Stimulated activated naive CD8-positive, alpha-beta T cell treated with anti-CD3 and anti-CD28 coated beads, Interleukin-15, Interleukin-2, amounts not matched to agents 100 ng/mL and 50 ng/mL, for 24 hours (primary cell): ENCODE data around the gene TMEM221.
A peak's percentile ranks its signal among the peaks of the same experiment; 100 is the strongest.

Source experiments
- H3K27ac Mint-ChIP-seq: one replicate; pipeline ENCODE4 v1.8.0; 2021; ENCODE audit warnings: mild to moderate bottlenecking, mixed read lengths
- H3K27me3 Mint-ChIP-seq: one replicate; pipeline ENCODE4 v1.8.0; 2021; ENCODE audit warnings: mixed read lengths
- H3K36me3 Mint-ChIP-seq: one replicate; pipeline ENCODE4 v1.8.0; 2021; ENCODE audit warnings: low read depth, mixed read lengths
- H3K4me1 Mint-ChIP-seq: one replicate; pipeline ENCODE4 v1.8.0; 2021; ENCODE audit warnings: low read depth, mixed read lengths
- H3K4me3 Mint-ChIP-seq: one replicate; pipeline ENCODE4 v1.8.0; 2021; ENCODE audit warnings: mild to moderate bottlenecking, mixed read lengths
- H3K9me3 Mint-ChIP-seq: one replicate; pipeline ENCODE4 v1.8.0; 2021; ENCODE audit warnings: mixed read lengths

Gene TMEM221

GRCh38 chr19:17406887-17407196 is 41.6 kb downstream of the TMEM221 start:
- no peaks in the 10 kb centered on the region for H3K27me3 Mint-ChIP-seq
- H3K36me3 Mint-ChIP-seq = peaks cover 21% of the 10 kb centered on the region
- no peaks in the 10 kb centered on the region for H3K9me3 Mint-ChIP-seq
- peaks cover 23% of the 10 kb centered on the region for H3K4me1 Mint-ChIP-seq
- peak overlapping the region; percentile 95 for H3K27ac Mint-ChIP-seq
- peak overlapping the region; percentile 89 for H3K4me3 Mint-ChIP-seq

DNA sequence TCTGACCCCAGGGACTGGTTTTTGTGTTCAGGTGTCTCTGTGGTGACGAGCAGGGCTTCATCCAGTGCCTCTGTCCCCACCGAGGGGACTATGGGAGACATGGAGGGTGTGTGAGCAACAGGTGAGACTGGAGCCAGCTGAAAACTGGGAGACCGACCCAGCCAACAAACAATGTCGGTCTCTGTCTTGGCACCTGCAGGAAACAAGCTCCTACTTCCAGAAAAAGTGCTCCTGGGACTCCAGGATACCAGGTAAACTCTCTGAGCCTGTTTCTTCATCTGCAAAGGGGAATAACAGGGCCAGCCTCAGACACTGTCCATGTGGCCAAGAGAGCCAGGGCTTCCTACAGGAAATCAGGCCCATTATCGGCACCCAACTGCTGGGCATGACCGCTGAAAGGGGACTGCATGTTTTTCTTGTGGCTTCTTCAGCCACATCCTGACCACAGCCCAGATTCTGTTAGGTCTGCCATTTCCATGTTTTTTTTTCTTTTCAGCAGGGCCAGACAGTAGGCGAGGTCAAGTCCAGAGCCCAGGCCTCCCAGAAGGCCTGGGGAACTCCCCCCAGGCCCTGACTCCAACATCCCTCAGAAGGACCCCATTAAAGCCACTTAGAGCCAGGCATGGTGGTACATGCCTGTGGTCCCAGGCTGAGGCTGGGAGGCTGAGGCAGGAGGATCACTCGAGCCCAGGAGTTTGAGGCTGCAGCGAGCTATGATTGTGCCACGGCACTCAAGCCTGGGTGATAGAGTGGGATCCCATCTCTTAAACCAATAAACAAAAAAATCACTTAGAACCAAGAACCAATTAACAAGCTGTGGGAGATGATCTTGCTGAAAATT is 42.2 kb downstream of the TMEM221 start:
- Mint-ChIP-seq H3K4me1 (peaks cover 26% of the 10 kb centered on the region), H3K4me3 (peak overlapping the region; percentile 89), H3K27ac (peak overlapping the region; percentile 95), H3K36me3 (peaks cover 26% of the 10 kb centered on the region), H3K9me3 (no peaks in the 10 kb centered on the region), H3K27me3 (no peaks in the 10 kb centered on the region)

- H3K9me3 Mint-ChIP-seq = no peaks in the 10 kb centered on the region
- H3K36me3 Mint-ChIP-seq = peaks cover 26% of the 10 kb centered on the region
- H3K4me3 Mint-ChIP-seq = peak within 1 kb of the TSS; percentile 89
- H3K27me3 Mint-ChIP-seq = no peaks in the 10 kb centered on the region
- H3K4me1 Mint-ChIP-seq = peaks cover 26% of the 10 kb centered on the region
- peak within 1 kb of the TSS; percentile 95 for H3K27ac Mint-ChIP-seq
Observed at GRCh38 chr19:17405250-17406045, 43.0 kb downstream of the TMEM221 start, which contains the start of gene BST2. TSS of gene BST2 (minus strand) at chr19:17405630. CDS start at chr19:17405575, 55 bp downstream.

GRCh38 chr19:17404621-17405249 is 43.7 kb downstream of the TMEM221 start:
- Mint-ChIP-seq H3K4me3 (peak overlapping the region; percentile 89), H3K36me3 (peaks cover 26% of the 10 kb centered on the region), H3K27ac (peak overlapping the region; percentile 95), H3K9me3 (no peaks in the 10 kb centered on the region), H3K4me1 (peaks cover 26% of the 10 kb centered on the region), H3K27me3 (no peaks in the 10 kb centered on the region)

- Mint-ChIP-seq H3K9me3 (no peaks in the 10 kb centered on the region), H3K4me3 (peak overlapping the region; percentile 89), H3K27ac (peak overlapping the region; percentile 85), H3K36me3 (peaks cover 26% of the 10 kb centered on the region), H3K27me3 (no peaks in the 10 kb centered on the region), H3K4me1 (peaks cover 26% of the 10 kb centered on the region)
Observed at GRCh38 chr19:17404015-17404414, 44.5 kb downstream of the TMEM221 start.

- H3K27me3 Mint-ChIP-seq = no peaks in the 10 kb centered on the region
- H3K4me3 Mint-ChIP-seq = peak overlapping the region; percentile 89
- peak overlapping the region; percentile 49 for H3K27ac Mint-ChIP-seq
- H3K4me1 Mint-ChIP-seq = peaks cover 26% of the 10 kb centered on the region
- H3K9me3 Mint-ChIP-seq = no peaks in the 10 kb centered on the region
- H3K36me3 Mint-ChIP-seq = peaks cover 28% of the 10 kb centered on the region
Observed at GRCh38 chr19:17402982-17403855, 45.2 kb downstream of the TMEM221 start.

GRCh38 chr19:17401628-17402027 is 46.8 kb downstream of the TMEM221 start:
- Mint-ChIP-seq H3K36me3 (peaks cover 23% of the 10 kb centered on the region), H3K4me1 (peaks cover 14% of the 10 kb centered on the region), H3K9me3 (no peaks in the 10 kb centered on the region), H3K27me3 (no peaks in the 10 kb centered on the region), H3K27ac (no peak overlapping the region), H3K4me3 (no peak overlapping the region)

- Mint-ChIP-seq H3K9me3 (no peaks in the 10 kb centered on the region), H3K4me3 (no peak overlapping the region), H3K4me1 (peaks cover 10% of the 10 kb centered on the region), H3K27ac (no peak overlapping the region), H3K36me3 (peaks cover 20% of the 10 kb centered on the region), H3K27me3 (no peaks in the 10 kb centered on the region)
Observed at GRCh38 chr19:17398902-17399527, 49.5 kb downstream of the TMEM221 start.

GRCh38 chr19:17394891-17395415 is 53.5 kb downstream of the TMEM221 start:
- H3K27me3 Mint-ChIP-seq = no peaks in the 10 kb centered on the region
- H3K4me1 Mint-ChIP-seq = peaks cover 28% of the 10 kb centered on the region
- no peaks in the 10 kb centered on the region for H3K9me3 Mint-ChIP-seq
- H3K36me3 Mint-ChIP-seq = peaks cover 3% of the 10 kb centered on the region
- H3K27ac Mint-ChIP-seq = peak overlapping the region; percentile 52
- H3K4me3 Mint-ChIP-seq = peak overlapping the region; percentile 30

DNA sequence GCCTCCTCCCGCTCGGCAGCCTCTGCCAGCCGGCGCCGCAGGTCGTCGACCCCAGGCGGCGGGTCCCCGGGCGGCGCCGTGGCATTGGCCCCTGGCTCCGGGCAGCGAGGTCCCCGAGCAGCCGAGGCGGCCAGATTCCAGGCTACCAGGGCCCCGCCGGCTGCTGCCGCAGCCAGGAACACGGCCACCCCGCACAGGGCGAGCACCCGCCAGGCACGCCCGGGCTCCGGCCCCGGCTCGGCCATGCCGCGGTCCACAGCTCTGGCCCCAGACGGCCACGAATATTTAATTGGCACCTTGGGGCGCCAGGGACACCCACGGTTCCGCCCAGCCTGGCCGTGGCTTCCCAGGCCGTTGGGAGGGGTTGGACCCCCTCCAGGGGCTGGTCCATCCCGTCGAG is 54.6 kb downstream of the TMEM221 start, which contains the start of gene CCDC194:
Gene CCDC194, minus strand, starts transcription at position 283 of the 400 bp plus-strand sequence. Its CDS starts 38 bp downstream, at position 245.
- H3K27me3 Mint-ChIP-seq = peaks cover 7% of the 10 kb centered on the region
- H3K9me3 Mint-ChIP-seq = peaks cover 4% of the 10 kb centered on the region
- H3K4me1 Mint-ChIP-seq = peaks cover 28% of the 10 kb centered on the region
- no peak within 1 kb of the TSS for H3K4me3 Mint-ChIP-seq
- H3K36me3 Mint-ChIP-seq = peaks cover 2% of the 10 kb centered on the region
- H3K27ac Mint-ChIP-seq = peak within 1 kb of the TSS; percentile 52

DNA sequence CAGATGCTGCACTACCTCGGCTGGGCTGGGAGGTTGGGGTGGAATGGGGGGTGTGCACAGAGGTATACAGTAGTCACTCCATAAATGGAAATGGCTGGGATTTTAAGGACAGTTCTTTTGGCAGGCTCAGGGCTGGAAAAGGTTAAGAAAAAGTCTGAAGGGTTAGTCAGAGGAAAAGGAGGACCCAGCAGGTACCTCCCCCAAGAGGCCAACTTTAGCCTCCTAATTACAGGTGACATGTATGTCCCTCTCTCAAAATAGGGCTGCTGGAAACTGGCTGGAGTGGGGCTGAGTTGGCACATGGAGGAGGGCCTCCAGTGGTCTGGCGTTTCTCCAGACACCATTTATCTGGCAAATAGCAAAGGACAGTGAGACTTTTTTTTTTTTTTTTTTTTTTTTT is 55.5 kb downstream of the TMEM221 start:
- H3K4me3 Mint-ChIP-seq = no peak overlapping the region
- peaks cover 8% of the 10 kb centered on the region for H3K27me3 Mint-ChIP-seq
- no peak overlapping the region for H3K27ac Mint-ChIP-seq
- H3K4me1 Mint-ChIP-seq = peaks cover 28% of the 10 kb centered on the region
- H3K9me3 Mint-ChIP-seq = peaks cover 4% of the 10 kb centered on the region
- no peaks in the 10 kb centered on the region for H3K36me3 Mint-ChIP-seq

DNA sequence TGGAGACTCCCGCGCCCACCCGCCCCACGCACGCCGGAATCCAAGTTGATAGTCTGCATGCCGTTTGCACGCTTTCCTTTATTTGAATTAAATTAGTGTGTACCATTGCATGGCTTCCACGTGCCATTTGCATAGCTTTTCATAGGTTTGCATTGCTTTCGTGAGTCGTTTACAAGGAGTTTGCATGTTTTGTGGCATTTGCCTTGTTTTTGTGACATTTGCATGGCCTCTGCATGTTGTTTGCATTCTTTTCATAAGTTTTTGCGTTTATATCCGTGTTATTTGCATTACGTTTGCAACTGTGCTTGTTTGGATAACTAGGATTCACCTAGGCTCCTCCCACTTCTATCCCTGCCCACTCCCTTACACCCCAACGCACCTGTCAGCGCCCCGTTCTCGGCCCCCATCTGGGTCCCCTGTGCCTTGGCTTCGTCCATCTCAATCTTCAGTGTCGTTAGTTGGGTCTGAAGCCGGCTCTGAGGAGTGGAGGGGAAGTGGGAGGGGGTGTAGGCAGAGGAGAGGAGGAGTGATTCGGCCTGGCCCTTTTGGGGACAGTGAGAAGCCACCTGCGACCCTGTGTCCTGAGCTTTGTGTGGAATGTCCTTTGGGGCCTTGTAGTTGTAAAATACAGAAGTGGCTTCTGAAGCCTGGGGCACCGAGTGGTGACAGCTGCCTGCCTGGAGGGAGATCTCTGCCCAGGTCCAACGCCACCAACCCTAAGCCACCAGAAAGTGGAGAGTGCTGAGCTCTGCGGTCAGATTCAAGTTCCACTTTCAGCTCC is 56.9 kb downstream of the TMEM221 start:
- H3K27me3 Mint-ChIP-seq = peaks cover 8% of the 10 kb centered on the region
- H3K9me3 Mint-ChIP-seq = peaks cover 4% of the 10 kb centered on the region
- H3K4me1 Mint-ChIP-seq = peaks cover 28% of the 10 kb centered on the region
- no peaks in the 10 kb centered on the region for H3K36me3 Mint-ChIP-seq
- H3K27ac Mint-ChIP-seq = no peak overlapping the region
- H3K4me3 Mint-ChIP-seq = peak overlapping the region; percentile 79
